ENCODE results near the gene HOXA5.

GRCh38 chr7:27169658-27170425 is 26.4 kb upstream of the HOXA5 start:
- TF ChIP-seq PPARA (CRISPR knock-in tag; IDR thresholded peaks at IDR 0.05; ENCODE audit: borderline replicate concordance) (no peak), ZFP3 (CRISPR knock-in tag; IDR thresholded peaks at IDR 0.05) (no peak), ARNTL (CRISPR knock-in tag; IDR thresholded peaks at IDR 0.05; ENCODE audit: borderline replicate concordance, low read depth) (no peak), POU6F1 (CRISPR knock-in tag; IDR thresholded peaks at IDR 0.05; ENCODE audit: borderline replicate concordance, low read depth) (no peak), TOX (CRISPR knock-in tag; IDR thresholded peaks at IDR 0.05; ENCODE audit: borderline replicate concordance) (no peak), PATZ1 (CRISPR knock-in tag; IDR thresholded peaks at IDR 0.05; ENCODE audit: borderline replicate concordance) (no peak), ISL1 (CRISPR knock-in tag; IDR thresholded peaks at IDR 0.05) (no peak)
